GM18868 (cell line): ENCODE data around the gene EIPR1.

Experiments used
- ATAC-seq: cut with Tn5 transposase; IDR thresholded peaks from one replicate; pipeline ENCODE4 v1.9.1; 2021; ENCODE audit warnings: mild to moderate bottlenecking, moderate library complexity; ENCODE audit not compliant: unreplicated experiment

Gene EIPR1

DNA sequence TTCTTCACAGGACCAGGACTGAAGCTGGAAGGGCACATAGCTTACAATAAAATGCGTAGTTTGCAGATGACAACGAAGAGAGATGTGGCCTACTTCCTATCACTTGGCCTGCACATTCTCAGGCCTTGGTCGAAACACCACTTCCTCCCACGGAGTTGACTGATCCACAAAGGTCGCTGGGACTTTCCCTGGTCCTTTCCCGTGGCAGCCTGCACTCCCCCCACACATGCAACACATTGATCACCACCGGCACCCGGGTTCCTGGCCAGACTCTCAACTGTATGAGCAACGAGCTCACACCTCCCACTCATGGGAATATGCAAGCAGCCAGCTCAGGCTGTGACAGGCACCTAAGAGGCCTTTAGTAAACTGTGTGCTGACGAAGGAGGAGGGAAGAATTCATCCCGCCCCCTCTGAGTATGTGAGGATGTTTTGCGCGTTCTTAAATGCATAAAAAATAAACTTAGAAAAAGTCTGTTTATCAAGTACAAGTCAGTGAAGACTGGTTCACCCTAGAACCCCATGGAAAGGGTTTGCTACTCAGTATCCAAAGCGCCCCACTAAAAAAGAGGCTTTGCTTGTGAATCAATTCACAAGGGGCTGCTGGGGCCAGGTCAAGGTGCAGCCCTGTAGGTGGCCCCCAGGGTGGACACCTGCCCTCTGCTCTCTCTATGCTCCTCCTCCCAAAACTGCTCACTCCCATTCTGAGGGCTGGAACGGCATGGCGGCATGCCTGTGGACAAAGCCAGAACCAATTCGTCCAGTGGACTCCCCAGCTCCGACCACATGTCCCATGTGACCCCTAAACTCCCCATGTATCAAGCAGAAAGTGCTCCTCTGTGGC lies 154.3 kb downstream of the EIPR1 start:
- peak; percentile 91 for ATAC-seq

DNA sequence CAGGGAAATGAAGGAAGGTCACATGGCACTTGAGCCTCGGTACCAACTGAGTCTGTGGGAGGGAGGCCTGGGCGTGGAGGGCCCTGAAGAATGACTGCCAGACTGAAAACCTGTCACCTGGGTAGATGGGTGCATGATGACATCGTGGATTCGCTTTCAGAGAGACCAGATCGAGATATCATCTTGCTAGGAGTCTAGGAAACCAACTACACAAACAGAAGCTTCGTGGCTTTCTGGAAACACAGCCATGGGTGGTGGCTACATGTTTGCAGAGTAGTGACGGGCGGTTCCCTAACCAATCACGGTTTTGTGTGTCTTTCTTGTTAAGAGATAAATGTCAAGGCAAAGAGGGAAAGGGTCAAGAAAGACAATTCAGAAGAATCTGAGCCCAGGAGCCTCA lies 155.0 kb downstream of the EIPR1 start:
- ATAC-seq: peak; percentile 60

DNA sequence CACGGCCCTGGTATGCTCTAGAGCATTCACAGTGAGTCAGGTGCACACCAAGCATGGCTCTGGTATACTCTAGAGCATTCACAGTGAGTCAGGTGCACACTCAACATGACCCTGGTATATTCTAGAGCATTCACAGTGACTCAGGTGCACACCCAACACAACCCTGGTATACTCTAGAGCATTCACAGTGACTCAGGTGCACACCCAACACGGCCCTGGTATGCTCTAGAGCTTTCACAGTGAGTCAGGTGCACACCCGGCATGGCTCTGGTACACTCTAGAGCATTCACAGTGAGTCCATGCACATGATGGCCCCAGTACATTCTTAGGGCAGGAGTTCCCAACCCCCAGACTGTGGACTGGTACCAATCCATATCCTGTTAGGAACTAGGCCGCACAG lies 158.1 kb downstream of the EIPR1 start:
- ATAC-seq: no peak

DNA sequence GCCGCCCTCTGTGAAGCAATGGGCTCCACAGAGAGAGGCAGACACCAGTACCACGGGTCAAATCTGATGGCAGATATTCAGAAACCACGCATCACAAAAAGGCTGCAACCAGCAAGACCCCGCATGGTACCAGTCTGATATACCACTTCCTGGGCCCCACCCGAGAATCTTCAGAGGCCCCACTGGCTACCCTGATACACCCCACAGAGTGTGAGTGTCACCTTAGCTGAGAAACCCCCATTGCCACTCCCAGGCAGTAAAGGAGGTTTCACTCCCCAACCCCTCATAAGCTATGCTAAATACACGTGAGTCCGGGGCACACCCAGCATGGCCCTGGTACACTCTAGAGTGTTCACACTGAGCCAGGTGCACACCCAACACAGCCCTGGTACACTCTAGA lies 160.0 kb downstream of the EIPR1 start:
- no peak for ATAC-seq

DNA sequence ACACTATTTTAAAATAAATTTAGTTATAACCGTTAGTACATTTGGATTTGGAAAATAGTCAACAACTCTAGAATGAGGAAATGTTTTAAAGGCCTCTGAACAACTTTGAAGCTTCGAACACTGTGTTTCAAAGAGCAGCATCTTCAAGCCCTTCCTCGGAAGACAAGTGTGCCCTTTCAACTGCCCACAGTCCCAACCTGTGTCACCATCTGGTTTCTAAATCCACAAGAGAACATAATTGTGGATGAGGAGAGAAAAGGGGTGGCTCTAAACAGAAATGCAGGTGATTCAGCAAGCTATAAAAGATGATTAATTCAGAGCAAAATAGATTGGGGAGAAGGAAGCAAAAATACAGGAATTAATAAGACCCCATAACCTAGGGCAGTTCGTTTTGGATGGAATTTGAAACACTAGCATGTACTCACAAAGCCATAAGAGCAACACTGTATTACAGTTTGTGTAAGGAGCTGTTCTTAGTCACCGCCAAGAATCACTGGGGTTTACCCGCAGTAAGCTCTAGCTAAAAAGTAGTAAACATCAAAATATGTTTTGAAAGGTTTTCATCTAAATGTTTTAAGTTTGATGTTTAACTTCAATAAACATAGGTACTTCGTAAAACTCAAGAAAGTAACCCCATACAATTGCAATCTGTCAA lies 160.7 kb downstream of the EIPR1 start:
- no peak for ATAC-seq

DNA sequence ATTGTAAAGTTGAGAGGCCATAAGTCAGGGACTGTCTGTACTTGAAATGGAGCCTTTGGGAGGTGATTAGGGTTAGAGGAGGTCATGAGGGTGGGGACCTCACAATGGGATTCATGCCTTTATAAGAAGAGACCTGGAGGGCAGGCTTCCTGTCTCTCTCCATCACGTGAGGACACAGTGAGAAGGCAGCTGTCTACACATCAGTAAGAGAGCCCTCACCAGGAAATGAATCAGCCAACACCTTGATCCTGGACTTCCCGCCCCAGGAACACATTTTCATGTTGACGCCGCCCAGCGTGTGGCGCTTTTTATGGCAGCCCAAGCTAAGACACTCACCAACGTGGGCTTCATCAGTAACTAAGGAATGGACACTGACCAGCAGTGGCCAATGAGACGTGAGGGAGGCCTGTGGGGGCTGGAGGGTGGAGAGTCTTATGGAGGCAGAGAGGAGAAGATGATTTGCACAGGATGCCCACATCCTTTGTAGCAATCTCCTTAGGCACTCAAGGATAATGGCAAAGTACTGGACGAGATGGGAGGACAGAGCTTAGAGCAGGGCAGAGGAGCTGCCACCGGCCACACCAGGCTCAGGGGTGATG lies 162.7 kb downstream of the EIPR1 start:
- ATAC-seq: no peak

DNA sequence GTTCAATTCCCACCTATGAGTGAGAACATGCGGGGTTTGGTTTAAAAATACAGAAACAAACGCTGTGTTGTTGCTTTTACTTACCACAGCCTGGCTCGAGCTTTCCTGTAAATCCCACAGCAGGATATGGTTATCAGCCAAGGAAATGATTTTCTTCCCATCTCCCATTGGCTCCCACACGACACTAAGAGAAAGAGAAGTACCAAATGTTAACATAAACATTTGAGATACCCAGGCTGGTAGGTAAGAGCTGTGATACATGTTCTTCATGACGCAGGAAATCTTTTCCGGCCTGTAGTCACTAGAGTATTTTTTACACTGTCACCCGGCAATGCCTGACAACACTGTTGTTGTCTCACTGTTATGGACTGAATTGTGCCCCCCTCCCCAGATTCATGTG lies 163.6 kb downstream of the EIPR1 start:
- no peak for ATAC-seq

DNA sequence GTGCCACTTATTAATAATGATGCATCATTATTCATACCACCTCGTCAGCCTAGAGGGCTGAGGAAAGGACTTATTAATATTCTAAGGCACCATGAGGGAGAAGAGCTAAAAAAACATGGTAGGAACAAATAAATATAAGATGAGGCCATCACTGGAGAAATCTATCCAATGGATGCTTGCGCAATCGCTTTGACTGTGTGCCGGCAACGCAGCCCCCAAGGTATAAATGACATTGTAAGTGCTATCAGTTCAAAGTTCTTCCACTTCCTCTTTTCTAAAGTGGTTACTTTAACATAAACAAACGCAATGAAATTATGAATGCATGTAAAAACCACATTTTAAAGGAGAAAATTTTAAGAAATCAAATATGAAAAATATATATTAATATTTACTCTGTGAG lies 164.6 kb downstream of the EIPR1 start:
- ATAC-seq: no peak

DNA sequence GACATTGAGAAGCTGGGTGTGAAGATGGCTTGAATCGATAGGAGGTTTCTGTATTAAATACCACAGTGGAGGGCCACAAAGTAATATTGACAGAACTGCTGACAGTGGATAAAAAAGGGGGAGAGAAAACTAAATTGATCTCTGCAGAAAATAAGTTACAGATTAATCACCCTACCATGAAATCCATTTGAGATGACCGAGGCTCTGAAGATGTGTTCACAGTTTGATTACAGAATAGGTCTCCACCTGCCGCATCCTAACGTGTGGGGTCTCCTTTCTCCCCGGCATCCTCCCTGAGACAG lies 165.6 kb downstream of the EIPR1 start:
- no peak for ATAC-seq

DNA sequence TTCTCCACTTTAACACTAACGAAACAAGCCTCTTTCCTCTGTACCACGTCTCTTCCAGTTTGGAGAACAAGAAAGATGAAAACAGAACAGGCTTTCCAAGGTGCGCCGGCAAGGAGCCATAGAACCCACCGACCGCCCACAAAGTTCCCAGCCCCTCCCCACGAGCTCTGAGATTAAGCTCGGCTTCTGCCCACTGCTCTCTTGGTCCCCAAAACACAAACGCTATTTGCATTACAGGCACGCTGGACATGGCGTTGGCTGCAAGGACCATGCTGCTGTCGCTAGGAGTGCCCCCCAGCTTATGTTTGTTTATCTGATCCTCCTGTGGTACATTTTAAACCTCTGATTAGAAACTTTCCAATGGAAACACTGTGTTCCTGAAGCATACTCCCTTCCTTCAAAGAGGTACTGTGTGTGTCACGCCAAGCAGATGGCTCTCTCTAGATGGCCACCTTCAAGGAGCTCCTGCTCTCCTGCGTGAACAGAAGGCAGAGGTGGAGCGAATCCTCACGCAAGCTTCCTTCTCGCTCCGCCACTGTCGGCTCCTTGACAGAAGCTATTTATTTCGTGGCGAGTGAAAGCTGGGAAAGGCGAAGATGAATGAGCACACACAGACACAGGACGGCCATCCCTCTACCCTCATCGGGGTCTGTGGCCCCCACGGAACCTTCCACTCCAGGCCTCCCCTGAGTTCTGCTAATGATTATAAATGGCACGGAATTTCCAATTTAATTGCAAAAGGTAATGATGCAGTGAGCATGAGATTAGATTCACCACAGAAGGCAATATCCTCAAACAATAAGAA lies 166.2 kb downstream of the EIPR1 start:
- ATAC-seq: no peak

DNA sequence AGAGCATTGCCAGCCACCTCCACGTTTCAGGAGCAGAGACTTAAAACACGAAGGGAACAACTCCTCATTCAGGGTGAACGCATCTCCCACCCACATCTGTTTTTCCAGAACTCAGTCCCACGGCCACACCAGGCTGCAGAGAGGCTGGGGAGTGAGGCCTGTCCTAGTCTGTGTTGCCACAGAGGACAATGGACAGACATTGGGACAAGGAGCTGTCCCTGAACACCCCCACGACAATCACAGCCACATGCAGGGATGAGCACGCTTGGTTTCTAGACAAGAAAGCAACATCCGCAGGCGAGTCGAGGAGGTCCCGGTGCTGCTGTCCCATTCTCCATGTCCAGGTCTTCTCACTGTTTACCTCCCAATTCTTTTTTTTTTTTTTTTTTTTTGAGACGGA lies 167.4 kb downstream of the EIPR1 start:
- ATAC-seq: no peak

DNA sequence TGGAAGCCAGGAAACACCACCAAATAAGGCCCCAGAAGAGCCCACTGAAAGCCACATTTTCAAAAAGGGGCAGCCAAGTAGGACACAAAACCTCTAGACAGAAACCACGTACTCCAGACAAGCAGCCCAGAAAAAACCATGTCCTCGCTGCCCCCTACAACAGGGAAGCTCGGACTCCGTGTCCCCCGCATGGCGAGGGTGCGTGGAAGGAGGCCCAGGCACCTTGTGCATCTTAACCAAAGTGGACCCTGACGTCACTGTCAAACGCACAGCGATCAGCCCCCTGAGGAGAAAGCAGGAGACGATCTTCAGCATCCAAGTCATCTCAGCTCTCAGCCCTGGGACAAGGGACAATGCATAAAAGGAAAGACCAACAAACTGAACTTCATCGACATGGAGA lies 168.4 kb downstream of the EIPR1 start:
- ATAC-seq: no peak

DNA sequence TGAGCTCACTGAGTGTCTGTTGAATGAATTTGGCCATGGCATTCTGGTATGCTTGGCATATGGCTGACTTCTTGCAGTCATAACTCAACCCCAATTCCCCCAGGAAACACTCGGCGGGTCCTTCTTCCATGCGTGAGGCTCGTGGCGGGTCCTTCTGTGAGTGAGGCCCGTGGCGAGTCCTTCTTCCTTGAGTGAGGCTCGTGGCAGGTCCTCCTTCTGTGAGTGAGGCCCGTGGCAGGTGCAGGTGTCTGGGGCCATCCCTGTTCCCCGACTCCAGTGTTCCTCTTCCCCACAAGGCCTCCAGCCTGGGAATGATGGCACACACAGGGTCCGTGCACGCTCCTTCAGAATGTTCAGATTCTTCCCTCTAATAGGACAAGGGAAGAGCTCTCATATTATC lies 169.0 kb downstream of the EIPR1 start:
- ATAC-seq: no peak

DNA sequence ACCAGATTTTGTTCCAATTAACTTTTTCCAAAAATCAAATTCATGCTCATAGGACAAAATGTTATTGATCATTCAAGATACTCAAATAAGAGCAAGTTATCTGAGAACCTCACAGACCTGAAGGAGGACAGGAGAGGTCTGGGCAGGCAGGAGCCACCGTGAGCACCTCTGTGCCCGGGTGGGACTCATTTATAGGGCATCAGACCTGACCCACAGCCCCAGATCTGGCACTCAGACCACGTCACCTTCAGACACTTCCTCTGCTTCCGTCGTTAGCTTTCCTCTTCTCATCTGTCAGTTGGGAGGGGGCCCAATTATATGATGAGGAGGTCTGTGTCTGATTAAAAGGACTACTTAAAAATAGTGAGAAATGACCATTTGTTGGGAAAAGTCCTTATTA lies 169.4 kb downstream of the EIPR1 start:
- no peak for ATAC-seq

DNA sequence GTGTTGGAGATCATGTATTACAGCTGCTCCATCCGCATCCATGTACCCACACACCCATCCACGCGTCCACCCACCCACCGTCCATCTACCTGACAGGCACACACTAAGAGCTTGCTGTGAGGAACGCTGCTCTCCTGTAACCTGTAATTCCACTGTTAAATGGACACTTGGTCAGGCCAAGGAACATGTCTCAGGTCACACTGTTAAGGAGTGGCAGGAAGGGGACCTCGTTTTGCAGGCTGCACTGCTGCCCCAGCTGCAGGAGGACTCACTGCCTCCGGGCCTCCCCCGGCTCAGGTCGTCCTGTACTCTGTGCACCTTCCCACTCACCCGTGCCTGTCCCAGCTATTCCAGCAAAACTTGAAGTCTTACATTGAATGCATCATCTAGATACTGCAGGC lies 170.5 kb downstream of the EIPR1 start:
- ATAC-seq: no peak

DNA sequence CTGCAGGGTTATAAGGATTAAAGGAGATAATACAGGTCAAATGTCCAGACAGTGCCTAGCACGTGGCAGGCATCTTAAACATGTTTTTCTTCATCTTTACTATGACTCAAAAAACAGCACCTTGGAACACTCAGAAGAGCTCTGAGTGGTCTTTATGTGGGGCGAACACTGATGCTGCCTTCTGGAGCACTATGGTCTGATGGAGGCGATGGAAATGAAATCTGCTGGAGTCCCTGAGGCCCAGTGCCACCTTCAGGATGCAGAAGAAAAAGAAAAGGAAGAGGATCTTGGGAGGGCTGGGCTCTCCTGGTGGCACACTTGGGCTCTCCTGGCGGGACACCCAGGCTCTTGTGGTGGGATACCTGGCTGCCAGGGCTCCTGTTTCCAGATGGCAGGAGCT lies 171.8 kb downstream of the EIPR1 start:
- no peak for ATAC-seq

DNA sequence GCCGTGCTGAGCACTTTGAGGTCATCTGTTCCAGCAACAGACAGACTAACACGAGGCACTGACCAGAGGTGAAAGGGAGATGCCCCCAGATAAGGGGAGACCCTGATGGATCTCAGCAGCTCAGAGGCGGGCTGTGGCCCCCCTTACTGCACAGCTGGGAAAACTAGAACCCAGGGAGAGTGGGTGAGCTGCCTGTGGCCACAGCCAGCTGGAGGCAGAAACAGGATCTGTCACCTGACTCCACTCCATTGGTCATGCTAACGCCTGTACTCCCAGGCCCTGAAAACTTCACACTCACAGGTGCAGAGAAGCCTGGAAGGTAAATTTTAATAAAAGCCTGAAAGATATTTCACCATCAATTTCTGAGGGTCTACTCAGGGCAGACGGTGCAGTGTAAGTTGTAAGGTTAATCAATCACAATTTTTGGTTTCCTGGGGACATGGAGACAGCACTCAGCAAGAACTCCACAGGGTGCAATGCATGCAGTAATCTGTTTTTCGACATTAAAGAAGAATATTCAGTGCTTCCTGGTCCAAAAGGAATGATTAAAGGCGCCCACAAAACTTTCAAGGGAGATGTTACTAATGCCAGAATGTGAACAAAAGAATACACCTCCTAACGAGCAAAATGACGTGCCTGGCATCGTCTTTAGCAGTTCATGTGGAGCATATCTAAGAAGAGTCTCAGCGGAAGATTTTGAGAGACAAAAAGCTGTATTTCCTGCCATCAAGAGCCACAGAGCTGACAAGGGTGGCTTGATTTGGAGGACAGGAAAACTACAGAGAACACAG lies 173.4 kb downstream of the EIPR1 start:
- ATAC-seq: no peak

DNA sequence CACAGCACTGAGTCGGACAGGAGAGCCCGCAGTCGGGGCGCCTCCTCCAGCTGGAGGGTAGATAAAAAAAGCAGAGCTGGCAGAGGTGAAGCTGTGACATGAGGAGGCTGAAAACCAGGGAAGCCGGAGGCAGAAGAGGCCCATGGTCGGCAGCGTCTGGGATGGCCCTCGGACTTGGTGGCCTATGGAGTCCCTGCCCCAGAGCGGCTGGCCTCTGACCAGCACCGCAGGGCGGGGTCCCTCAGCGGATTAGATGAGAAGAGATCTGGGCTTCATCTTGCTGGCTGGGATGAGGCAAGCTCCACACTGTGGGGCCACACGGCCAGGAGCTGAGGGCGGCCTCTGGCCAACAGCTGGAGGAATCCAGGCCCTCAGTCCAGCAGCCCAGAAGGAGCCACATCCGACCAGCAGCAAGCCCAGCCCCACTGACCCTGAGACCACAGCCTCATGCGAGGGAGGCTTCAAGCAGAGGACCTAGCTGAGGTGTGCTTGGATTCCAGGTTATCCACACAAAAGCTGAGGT lies 174.1 kb downstream of the EIPR1 start:
- no peak for ATAC-seq

DNA sequence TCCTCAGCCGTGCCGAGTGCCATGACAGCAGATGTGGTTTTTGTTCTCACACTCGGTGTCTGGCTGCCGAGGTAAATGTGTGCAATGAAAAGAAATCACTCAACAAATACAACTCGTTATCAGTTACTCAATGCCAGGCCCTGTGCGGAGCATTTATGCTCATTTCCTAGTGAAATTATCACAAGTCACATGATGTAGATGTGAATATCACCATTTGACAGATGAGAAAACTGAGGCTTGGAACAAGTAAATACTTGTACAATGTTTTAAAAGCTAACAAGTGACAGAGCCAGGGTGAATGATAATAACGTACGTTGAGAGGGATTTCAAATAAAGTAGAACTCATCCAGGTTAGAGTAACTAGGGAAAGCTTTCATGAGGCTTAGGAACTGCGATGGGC lies 174.7 kb downstream of the EIPR1 start:
- no peak for ATAC-seq

DNA sequence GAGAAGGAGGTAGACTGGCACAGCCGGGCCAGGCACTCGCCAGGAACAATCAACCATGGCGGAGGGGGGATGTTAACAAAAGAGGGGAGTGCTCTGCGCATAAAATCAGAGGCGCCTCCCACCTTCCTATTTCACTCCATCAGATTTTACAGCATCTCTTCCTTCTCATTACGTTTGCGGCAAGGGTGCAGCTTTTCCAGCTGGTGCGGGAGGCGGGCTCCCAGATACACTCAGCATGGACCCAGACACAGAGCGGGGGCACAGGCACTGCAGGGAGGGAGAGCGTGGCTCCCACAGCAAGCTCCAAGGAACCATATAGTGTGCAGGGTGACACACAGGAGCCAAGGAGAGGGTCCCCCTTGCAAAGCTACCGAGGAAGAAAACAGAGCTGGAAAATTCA lies 176.3 kb downstream of the EIPR1 start:
- ATAC-seq: no peak
